Neuronal stem cell (in vitro differentiated cells): ENCODE results near the gene STRADB.

Experiments
- DNase-seq: peaks from one replicate; pipeline ENCODE4 v3.0.0-alpha.2; 2013; ENCODE audit warnings: low spot score
- H2AFZ ChIP-seq: one replicate; pipeline ENCODE4 v1.6.1; 2013; ENCODE audit warnings: mild to moderate bottlenecking, low read length, inconsistent platforms
- H2AK5ac ChIP-seq: 2 replicates; pipeline ENCODE4 v1.6.1; 2013; ENCODE audit warnings: low read depth, mild to moderate bottlenecking, inconsistent platforms, low read length, moderate library complexity, mixed read lengths
- H2BK120ac ChIP-seq: 2 replicates; pipeline ENCODE4 v1.6.1; 2013; ENCODE audit warnings: low read depth, mild to moderate bottlenecking, inconsistent platforms, low read length, moderate library complexity, mixed read lengths
- H2BK12ac ChIP-seq: one replicate; pipeline ENCODE4 v1.6.1; 2013; ENCODE audit warnings: low read length, inconsistent platforms
- H2BK15ac ChIP-seq: 2 replicates; pipeline ENCODE4 v1.6.1; 2013; ENCODE audit warnings: mild to moderate bottlenecking, low read length, inconsistent platforms, mixed read lengths
- H2BK5ac ChIP-seq: one replicate; pipeline ENCODE4 v1.6.1; 2013; ENCODE audit warnings: inconsistent platforms, mild to moderate bottlenecking, low read length, moderate library complexity
- H3K14ac ChIP-seq: one replicate; pipeline ENCODE4 v1.6.1; 2013; ENCODE audit warnings: low read length, inconsistent platforms
- H3K18ac ChIP-seq: 2 replicates; pipeline ENCODE4 v1.6.1; 2013; ENCODE audit warnings: low read length, inconsistent platforms
- H3K23ac ChIP-seq: 2 replicates; pipeline ENCODE4 v1.6.1; 2013; ENCODE audit warnings: low read depth, mild to moderate bottlenecking, mixed read lengths, low read length, inconsistent platforms; ENCODE audit not compliant: poor library complexity
- H3K27ac ChIP-seq: replicated peaks from 3 replicates; pipeline ENCODE4 v1.5.1; 2013; ENCODE audit warnings: low read length, inconsistent platforms
- H3K27me3 ChIP-seq, 3 experiments: 2 replicates each; pipeline ENCODE4 v1.6.1; 2013; ENCODE audit warnings: low read length in 3 of 3, mild to moderate bottlenecking in 2 of 3, inconsistent platforms in 1 of 3, low read depth in 1 of 3, mixed read lengths in 1 of 3, moderate library complexity in 1 of 3; ENCODE audit not compliant: control insufficient read depth in 3 of 3, insufficient read depth in 3 of 3
- H3K36me3 ChIP-seq, 2 donors: replicated peaks in 1 of 2; 2 replicates each; pipeline ENCODE4 v1.6.1; 2013; ENCODE audit warnings: low read length in 2 of 2; ENCODE audit not compliant: control insufficient read depth in 2 of 2, insufficient read depth in 2 of 2
- H3K4ac ChIP-seq: 2 replicates; pipeline ENCODE4 v1.6.1; 2013; ENCODE audit warnings: inconsistent platforms, mild to moderate bottlenecking, low read length, moderate library complexity
- H3K4me1 ChIP-seq, 2 donors: 1 replicate in 1 of 2; 2 replicates in 1 of 2; pipeline ENCODE4 v1.6.1; 2013; ENCODE audit warnings: low read length in 2 of 2, low read depth in 1 of 2; ENCODE audit not compliant: control insufficient read depth in 2 of 2, insufficient read depth in 1 of 2
- H3K4me2 ChIP-seq: one replicate; pipeline ENCODE4 v1.6.1; 2013; ENCODE audit warnings: mild to moderate bottlenecking, low read length, inconsistent platforms; ENCODE audit not compliant: insufficient read depth, poor library complexity, severe bottlenecking
- H3K4me3 ChIP-seq, 2 donors: 2 replicates each; pipeline ENCODE4 v1.5.1; 2013; ENCODE audit warnings: low read length in 2 of 2, mild to moderate bottlenecking in 2 of 2, inconsistent platforms in 1 of 2, moderate library complexity in 1 of 2
- H3K79me1 ChIP-seq: one replicate; pipeline ENCODE4 v1.6.1; 2013; ENCODE audit warnings: low read depth, mild to moderate bottlenecking, inconsistent platforms, low read length, moderate library complexity
- H3K9ac ChIP-seq: one replicate; pipeline ENCODE4 v1.6.1; 2013; ENCODE audit warnings: mild to moderate bottlenecking, low read depth, low read length, inconsistent platforms; ENCODE audit not compliant: poor library complexity
- H3K9me3 ChIP-seq, 2 donors: replicated peaks in 1 of 2; 2 replicates each; pipeline versions ENCODE3 to v1.6.1; 2013; ENCODE audit warnings: low read length in 2 of 2, mild to moderate bottlenecking in 2 of 2, inconsistent platforms in 1 of 2, low read depth in 1 of 2, mixed read lengths in 1 of 2, moderate library complexity in 1 of 2; ENCODE audit not compliant: control insufficient read depth in 2 of 2, insufficient read depth in 1 of 2
- H4K8ac ChIP-seq: one replicate; pipeline ENCODE4 v1.6.1; 2013; ENCODE audit warnings: low read depth, mild to moderate bottlenecking, inconsistent platforms, low read length, moderate library complexity
- H4K91ac ChIP-seq: one replicate; pipeline ENCODE4 v1.6.1; 2013; ENCODE audit warnings: low read length, low read depth, mild to moderate bottlenecking, inconsistent platforms; ENCODE audit not compliant: poor library complexity
- WGBS, 2 donors: extraction: QIAGEN DNeasy Blood & Tissue Kit; methylation state at CpG; one replicate each; pipeline ENCODE4 v1.1.7; 2013; ENCODE audit warnings: missing lambda C conversion rate in 2 of 2, mixed read lengths in 1 of 2; ENCODE audit not compliant: insufficient read length in 2 of 2, insufficient replicate concordance in 1 of 2; ENCODE audit errors: extremely low coverage in 2 of 2; 5-methylcytosine and 5-hydroxymethylcytosine counted together

STRADB gene

DNA sequence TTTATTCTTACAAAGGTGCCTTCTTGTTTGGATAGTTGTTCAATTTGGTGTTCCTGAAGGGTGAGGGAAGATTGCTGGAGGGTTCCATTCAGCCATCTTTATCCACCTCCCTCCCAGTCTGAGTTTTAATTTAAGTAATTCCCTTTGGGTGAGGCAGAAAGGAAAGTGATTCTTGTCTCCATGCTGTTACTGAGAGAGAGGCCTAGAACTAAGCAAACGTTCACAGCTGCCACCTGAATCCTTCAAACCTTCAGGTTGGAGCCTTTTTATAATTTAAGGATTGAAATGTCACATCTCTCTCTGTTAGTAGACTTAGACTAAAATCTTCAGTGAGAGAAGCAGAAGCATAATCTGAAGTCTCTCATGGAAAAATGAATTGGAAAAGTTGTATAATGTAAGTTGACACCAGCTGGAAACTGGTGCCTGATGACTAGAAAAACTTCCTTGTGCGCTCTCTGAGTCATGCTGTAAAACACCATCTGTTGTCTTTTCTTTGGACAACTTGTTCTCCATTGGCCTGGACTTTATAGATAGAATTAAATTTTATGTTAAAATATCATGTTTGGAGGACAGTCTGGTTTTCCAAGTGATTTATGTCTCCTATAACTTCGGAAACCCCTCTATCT, 14.6 kb downstream of the STRADB start:
- no peak overlapping the region for H3K4me3 ChIP-seq
- no peak overlapping the region for H2AFZ ChIP-seq
- H3K9me3 ChIP-seq = peaks cover 0 to 8% of the 10 kb centered on the region in 2 donors
- no peak overlapping the region for H3K4ac ChIP-seq
- H3K27ac ChIP-seq = no peak overlapping the region
- H3K27me3 ChIP-seq = no peaks in the 10 kb centered on the region
- H3K9ac ChIP-seq = no peak overlapping the region
- no peaks in the 10 kb centered on the region for H3K79me1 ChIP-seq
- no peak overlapping the region for H3K23ac ChIP-seq
- H2BK5ac ChIP-seq = no peak overlapping the region
- no peak overlapping the region for H4K91ac ChIP-seq
- no peak overlapping the region for H4K8ac ChIP-seq
- no peak overlapping the region for H2BK120ac ChIP-seq
- no CpG with 5 or more reads among the region's 3 CpGs for WGBS, 2 donors
- DNase-seq = no peak
- H2BK15ac ChIP-seq = no peak overlapping the region
- no peak overlapping the region for H2AK5ac ChIP-seq
- H2BK12ac ChIP-seq = no peak overlapping the region
- H3K14ac ChIP-seq = no peak overlapping the region
- H3K4me2 ChIP-seq = no peak overlapping the region
- H3K18ac ChIP-seq = no peak overlapping the region
- peaks cover 0 to 3% of the 10 kb centered on the region in 2 donors for H3K4me1 ChIP-seq
- H3K36me3 ChIP-seq = peaks cover 7 to 81% of the 10 kb centered on the region in 2 donors

DNA sequence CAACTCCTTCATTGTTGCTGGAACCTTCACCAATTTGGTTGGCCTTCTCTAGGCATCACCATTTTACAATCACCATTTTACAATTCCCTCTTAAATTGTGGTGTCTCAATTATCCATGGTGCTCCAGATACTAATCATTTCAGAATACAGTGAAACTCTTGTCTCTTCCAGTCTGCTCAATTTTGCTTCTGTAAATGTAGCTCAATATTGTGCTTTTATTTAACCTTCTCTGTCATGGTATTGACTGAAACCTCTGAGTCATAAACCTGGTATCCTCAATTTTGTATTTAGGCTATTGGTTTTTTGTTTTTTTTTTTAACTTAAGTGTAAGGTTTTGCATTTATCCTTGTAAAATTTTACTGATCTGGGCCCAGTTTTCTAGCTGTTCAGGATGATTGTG, 16.1 kb downstream of the STRADB start:
- no peak overlapping the region for H4K8ac ChIP-seq
- no peak overlapping the region for H4K91ac ChIP-seq
- peaks cover 5 to 80% of the 10 kb centered on the region in 2 donors for H3K36me3 ChIP-seq
- no peak overlapping the region for H2AK5ac ChIP-seq
- no peak overlapping the region for H3K18ac ChIP-seq
- H3K23ac ChIP-seq = no peak overlapping the region
- no peak overlapping the region for H3K14ac ChIP-seq
- H3K4me2 ChIP-seq = no peak overlapping the region
- H2BK120ac ChIP-seq = no peak overlapping the region
- no peak for DNase-seq
- H3K4me3 ChIP-seq = no peak overlapping the region
- no peaks in the 10 kb centered on the region for H3K27me3 ChIP-seq
- no peak overlapping the region for H2BK12ac ChIP-seq
- H3K4ac ChIP-seq = no peak overlapping the region
- H3K27ac ChIP-seq = no peak overlapping the region
- no peak overlapping the region for H3K9ac ChIP-seq
- H2BK15ac ChIP-seq = no peak overlapping the region
- H2AFZ ChIP-seq = no peak overlapping the region
- peaks cover 0 to 3% of the 10 kb centered on the region in 2 donors for H3K4me1 ChIP-seq
- H3K79me1 ChIP-seq = no peaks in the 10 kb centered on the region
- H2BK5ac ChIP-seq = no peak overlapping the region
- no peaks in the 10 kb centered on the region for H3K9me3 ChIP-seq

DNA sequence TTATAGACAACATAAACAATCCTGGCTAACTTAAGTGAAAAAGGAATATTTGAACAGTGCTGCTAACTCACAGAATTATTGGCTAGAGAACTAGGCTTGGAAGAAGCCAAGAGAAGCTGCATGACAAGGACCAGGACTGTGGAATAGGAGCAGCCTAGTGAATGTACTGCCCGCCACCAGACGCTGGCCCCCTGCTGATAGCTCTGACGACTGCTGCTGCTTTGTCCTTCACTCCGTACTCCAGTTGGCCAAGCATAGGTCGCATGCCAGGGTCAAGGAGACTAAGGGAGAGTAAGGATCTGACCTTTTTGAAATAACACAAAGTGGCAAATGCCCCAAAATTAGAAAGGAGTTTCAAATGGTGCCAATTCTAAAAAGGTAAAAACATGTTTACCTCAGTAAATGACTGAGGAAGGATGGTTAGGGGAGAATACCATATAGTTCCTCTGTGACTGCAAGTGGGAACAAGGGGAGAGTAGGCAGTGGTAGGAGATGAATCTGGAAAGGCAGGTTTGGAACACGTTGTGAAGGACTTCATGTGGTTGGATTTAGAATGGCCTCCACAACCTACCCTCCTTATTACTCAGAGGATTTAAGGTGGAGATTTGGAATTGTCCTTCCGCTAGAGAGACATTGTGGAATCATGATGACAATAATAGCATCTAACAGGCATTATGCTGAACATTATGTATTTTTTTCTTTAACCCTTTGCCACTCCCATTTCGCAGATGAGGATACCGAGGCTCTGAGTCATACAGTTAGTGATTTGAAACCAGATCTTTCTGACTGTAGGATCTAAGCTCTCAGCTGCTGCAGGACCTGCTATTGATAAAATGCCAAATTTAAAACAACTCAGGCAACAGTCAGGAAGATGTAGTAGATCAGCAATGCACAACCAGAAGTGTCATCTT, 19.5 kb downstream of the STRADB start:
- Histone ChIP-seq H2BK12ac (no peak overlapping the region), H3K27me3 (no peaks in the 10 kb centered on the region), H3K36me3 (peaks cover 3 to 84% of the 10 kb centered on the region in 2 donors), H3K4me1 (peaks cover 0 to 3% of the 10 kb centered on the region in 2 donors), H2BK15ac (no peak overlapping the region), H3K23ac (no peak overlapping the region), H3K79me1 (no peaks in the 10 kb centered on the region), H3K4ac (no peak overlapping the region), H2BK120ac (no peak overlapping the region), H3K14ac (no peak overlapping the region), H2BK5ac (no peak overlapping the region), H4K91ac (no peak overlapping the region), H3K18ac (no peak overlapping the region), H3K4me3 (no peak overlapping the region), H2AK5ac (no peak overlapping the region), H3K9me3 (peaks cover 2% of the 10 kb centered on the region in 2 donors), H2AFZ (no peak overlapping the region), H3K27ac (no peak overlapping the region), H3K4me2 (no peak overlapping the region), H4K8ac (no peak overlapping the region), H3K9ac (no peak overlapping the region)
- no CpG with 5 or more reads among the region's 9 CpGs for WGBS, 2 donors
- DNase-seq = peak; percentile 12

DNA sequence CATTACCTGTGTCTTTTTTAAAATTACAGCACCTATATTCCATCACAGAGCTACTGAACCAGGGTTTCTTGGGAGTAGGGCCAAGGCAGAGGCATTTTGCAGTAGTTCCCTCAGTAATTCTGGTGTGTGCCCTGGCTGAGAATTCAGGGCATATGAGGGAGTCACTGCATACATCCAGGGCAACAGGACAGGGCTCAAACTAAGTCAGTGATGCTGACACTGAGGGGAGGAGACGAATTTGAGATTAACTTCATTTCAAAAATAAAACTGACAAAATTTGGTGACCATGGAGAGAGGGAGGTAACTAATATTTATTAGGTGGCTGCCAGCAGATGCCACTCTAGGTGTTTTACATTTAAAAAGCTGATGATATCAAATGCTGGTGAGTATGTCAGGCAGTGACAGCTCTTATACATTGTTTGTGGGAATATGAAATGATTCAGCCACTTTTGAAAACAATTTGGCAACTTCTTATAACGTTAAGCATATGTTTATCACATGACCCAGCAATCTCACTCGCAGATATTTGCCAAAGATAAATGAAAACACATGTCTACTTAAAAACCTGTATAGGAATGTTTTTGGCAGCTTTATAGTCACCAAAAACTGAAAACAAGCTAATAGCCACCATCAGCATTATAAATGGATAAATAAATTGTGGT, 20.3 kb downstream of the STRADB start:
- Histone ChIP-seq H3K27ac (no peak overlapping the region), H4K91ac (no peak overlapping the region), H3K18ac (no peak overlapping the region)

More for the DNA sequence above, 20.3 kb downstream of the STRADB start:
- no peak overlapping the region for H2BK12ac ChIP-seq
- no peak overlapping the region for H2AFZ ChIP-seq
- no peak overlapping the region for H2BK5ac ChIP-seq
- H3K4me3 ChIP-seq = no peak overlapping the region
- no peak overlapping the region for H3K14ac ChIP-seq
- no peak overlapping the region for H2BK15ac ChIP-seq
- H3K27me3 ChIP-seq = no peaks in the 10 kb centered on the region
- no peak overlapping the region for H4K8ac ChIP-seq
- no peak overlapping the region for H2AK5ac ChIP-seq
- peaks cover 3 to 84% of the 10 kb centered on the region in 2 donors for H3K36me3 ChIP-seq
- no peak overlapping the region for H3K4me2 ChIP-seq
- peaks cover 2% of the 10 kb centered on the region in 2 donors for H3K9me3 ChIP-seq
- no peak overlapping the region for H3K23ac ChIP-seq
- no peak overlapping the region for H3K9ac ChIP-seq
- WGBS, 2 donors = no CpG with 5 or more reads among the region's 3 CpGs
- no peak overlapping the region for H2BK120ac ChIP-seq
- H3K4me1 ChIP-seq = peaks cover 0 to 3% of the 10 kb centered on the region in 2 donors
- DNase-seq = no peak
- no peaks in the 10 kb centered on the region for H3K79me1 ChIP-seq
- H3K4ac ChIP-seq = no peak overlapping the region
